Activated T-cell treated with anti-CD3 and anti-CD28 coated beads, Interleukin-2, amount 50 U/mL, for 1 hour (primary cell): ENCODE measurements around the gene EFCAB11.
A peak's percentile ranks its signal among the peaks of the same experiment; 100 is the strongest.

Experiments used
- DNase-seq: peaks from one replicate; pipeline ENCODE4 v3.0.0-alpha.2; 2020

EFCAB11 gene

DNA sequence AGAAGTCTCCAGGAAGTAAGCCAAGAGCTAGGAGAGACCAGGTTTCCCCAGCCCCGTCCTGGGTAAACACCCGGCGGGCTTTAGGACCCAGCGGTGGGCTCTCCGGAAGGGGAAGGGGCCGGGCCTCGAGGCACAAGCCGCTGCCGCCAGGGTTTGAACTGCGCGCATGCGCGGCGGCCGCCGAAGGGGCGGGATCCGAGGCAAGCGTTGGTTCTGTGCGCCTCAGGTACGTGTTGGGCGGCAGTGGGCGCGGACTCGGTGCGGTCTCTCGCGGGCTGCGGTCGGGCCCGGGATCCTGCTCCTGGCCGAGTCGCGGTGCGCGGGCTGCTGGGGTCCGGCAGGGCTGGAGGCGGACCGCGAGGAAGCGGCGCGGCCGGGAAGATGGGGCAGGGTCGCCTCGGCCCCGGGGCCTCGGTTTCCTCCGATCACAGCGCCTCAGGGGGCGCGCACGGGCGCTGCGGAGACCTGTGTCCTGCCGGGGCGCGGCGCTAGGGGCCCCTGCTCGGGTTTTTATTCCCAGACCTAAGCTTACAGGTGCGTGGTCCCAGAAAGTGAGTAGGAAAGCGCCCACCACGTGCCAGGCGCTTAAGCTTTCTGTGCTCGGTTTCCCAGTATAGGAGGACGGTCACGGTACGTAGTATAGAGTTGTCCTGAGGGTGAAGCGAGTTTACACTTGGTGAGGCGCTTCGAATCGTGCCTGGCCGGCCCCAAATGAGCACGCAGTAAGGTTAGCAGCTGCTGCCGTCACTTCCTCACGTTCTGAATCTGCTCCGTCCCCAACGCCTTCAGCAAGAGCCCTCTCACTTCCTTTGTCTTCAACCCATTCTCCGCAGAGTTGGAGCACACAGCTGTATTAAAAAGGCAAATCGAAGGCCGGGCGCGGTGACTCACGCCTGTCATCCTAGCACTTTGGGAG is 1.5 kb upstream of the EFCAB11 start, which contains the start of gene TDP1:
Gene TDP1 (plus strand): TSS at position 183 of the 916 bp plus-strand sequence. CDS start 7,188 bp downstream, outside the sequence.
- peak; percentile 96 for DNase-seq

- no peak for DNase-seq
These were observed 653 bp upstream of the EFCAB11 start for GRCh38 chr14:89955022-89955744.

DNA sequence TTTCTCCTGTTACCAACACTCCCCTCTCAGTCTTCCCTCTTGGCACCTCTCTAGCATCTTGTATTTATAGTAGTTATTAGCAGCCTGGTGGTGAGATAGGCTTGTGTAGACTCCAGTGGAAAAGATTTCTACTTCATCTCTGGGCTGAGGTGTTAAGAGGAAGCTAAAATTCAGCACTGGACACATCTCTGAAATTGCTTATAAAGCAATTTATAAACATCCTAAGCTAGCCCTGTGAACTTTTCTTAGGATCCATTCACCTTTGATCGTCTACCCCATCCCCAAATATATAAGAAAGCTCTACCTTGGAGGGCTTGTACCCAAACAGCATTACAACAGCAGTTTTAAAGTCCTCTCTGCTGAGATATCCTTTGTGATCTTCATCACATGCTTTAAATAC is 928 bp downstream of the EFCAB11 start:
- DNase-seq, result no peak

DNA sequence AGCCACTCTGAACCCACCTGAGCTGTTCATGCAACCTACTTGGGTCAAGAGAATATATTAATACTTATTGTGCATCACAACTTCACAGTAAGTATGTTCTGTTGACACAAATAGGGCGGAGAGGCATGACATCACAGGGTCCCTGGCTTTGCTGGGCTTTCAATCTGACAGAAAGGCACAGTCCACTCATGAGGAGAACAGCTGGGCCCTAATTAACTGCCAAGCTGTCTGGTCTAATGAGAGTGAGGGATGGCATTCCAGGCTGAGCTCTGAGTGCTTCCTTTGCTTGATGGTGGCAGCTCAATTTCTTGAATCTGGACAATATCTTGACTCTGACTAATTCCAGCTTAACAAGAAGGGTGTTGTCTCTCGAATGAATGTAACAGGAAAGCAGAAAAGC is 2.0 kb downstream of the EFCAB11 start:
- no peak for DNase-seq

DNA sequence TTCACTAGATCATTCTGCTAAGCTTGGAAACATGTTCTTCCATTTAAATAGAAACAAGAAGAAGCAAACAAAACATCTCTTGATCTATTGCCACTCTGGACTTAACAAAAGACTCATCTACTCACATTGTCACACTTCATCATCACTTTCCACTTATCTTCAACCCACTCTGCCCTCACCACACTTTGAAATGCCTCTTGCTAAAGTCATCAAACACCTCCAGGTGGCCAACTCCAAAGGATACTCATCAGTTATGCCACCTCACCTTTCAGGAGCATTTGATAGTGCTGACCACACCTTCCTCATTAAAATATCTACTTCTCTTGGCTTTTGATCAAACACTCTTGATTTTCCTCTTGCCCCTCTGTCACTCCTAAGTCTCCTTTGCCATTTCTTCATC is 7.2 kb downstream of the EFCAB11 start:
- DNase-seq, result no peak

GRCh38 chr14:89941830-89942377 is 12.6 kb downstream of the EFCAB11 start:
- no peak for DNase-seq

GRCh38 chr14:89936654-89937185 is 17.8 kb downstream of the EFCAB11 start:
- DNase-seq, result no peak

- DNase-seq, result no peak
These were observed 21.5 kb downstream of the EFCAB11 start for GRCh38 chr14:89933002-89933401.

DNA sequence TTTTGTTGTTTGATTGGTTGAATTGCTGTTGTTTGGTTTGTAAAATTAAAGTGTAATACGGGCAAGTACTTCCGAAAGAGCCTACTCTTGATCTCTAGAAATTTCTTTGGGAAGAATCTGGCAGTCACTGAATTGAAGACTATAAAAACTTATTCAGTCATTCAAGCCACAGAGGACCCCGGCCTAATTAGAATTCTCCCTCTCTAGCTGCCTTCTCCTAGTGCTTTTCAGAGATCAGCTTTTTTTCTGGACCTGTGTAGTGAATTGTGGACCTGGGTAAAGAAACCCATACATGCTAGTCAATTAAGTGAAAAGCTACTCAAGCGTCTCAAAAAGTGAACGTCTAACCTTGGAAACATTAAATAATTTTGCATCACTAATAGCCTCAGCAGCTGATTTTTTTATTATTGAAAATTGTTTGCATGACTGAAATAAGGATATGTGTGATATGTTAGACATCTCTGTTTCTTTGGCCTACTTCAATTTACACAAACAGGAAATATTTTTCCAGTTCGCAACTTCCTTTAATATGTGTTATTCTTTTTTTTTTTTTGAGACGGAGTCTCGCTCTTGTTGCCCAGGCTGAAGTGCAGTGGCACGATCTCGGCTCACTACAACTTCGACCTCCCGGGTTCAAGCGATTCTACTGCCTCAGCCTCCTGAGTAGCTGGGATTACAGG is 27.2 kb downstream of the EFCAB11 start:
- DNase-seq, result no peak

GRCh38 chr14:89926694-89927093 is 27.8 kb downstream of the EFCAB11 start:
- no peak for DNase-seq

DNA sequence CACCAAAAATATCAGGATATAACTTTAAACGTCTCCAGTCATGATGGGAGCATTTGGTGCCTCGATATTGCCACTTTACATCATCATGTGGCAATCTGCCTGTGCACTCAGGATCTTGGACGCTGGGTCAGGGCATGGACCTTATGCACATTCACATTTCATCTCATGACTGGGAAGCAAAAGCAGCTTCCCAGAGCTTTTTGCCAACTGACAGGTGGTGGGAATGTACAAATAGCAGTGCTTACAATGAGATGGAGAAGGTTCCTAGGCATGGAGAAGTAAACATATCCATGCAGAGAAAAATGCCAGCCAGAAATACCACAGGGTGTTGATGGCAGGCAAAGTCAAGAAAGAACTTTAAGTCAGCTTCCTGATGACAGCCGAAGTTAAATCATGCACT is 30.3 kb downstream of the EFCAB11 start:
- no peak for DNase-seq

DNA sequence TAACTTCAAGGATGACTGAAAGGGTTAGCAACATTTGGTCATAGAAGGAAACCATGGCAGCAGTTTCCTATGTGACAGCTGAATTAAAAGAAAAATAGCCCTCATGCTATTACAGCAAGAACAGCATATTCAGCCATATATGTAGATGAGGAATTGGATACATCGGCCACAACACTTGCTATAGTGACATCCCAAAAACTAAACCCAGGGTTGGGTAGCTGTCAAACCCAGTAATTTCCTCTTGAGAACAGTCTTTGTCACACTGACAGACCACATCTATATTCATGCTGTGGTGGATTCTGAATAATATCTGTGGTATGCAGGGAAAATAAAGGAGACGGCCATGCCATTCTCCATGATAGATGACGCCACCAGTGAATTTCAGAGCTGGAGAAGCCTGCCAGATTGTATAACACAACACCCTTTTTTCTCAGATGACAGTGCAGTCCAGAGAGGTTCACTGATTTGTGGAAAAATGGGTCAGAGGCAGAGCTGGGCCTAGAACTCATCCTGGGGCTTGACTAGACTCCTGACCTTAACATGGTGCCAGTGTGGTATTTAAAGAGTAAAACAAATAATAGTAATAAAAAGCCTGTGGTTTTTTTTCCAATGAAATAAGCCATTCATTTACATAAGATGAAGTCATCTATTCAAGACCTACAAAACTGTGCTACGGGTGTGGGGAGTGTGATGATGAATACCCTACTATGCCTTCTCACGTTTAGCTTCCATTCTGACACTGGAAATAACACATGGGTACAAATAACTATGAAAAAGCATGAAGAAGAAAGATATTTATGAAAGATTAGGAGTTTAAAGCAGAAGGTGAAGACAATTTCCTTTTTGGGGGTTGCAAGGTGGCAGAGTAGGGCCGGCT is 32.3 kb downstream of the EFCAB11 start:
- DNase-seq, result no peak

DNA sequence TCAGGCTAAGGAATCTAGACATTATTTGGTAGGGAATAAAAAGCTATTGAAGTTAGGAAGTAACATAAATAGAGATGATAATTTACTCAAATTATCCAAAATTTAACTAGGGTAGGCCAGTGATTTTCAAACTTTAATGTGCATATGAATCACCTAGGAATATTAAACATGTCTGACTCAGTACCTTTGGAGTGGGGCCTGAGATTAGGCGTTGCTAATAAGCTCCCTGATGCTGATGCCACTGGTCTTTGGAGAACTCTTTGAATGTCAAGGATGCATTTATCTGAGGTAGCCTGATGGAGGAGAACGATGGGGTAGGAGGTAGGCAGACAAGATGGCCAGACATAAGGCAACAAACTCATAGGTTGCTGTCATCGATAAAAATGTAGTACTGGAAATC is 33.2 kb downstream of the EFCAB11 start:
- DNase-seq, result no peak

DNA sequence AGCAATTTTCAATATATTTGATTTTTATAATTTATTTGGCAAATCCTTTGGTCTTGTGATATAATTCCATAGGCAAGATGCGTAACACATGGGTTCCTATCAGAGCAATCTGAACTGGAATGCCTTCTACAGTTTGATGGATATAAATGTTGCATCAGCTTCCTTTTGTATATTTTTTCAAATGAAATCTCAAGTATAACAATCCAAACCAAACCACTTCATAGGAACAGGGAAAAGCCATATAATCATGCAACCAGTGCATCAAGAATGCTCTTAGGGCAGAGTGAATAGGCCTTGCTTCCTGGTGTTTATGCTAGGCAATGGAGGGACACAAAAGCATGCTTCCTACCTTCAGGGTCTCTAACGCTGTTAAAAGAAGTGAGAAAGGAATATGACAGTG is 34.5 kb downstream of the EFCAB11 start:
- DNase-seq, result no peak

DNA sequence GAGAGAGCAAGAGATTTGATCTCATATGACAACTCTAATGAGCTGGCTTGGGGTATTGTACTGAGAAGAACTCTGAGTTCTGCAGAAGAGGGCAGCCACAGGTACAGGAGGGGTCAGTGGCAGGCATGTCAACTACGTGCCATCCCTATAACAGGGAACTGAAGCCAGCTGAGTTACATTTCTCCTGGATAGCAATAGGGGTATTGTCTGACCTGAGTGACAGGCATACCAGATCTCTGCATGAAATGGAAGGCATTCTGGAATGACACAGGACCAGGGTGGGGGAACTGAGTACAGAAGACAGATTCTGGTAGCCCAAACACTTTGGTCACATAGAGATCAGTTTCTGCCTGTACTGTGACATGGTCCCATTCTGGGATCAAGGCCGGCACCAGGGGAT is 35.8 kb downstream of the EFCAB11 start:
- no peak for DNase-seq

DNA sequence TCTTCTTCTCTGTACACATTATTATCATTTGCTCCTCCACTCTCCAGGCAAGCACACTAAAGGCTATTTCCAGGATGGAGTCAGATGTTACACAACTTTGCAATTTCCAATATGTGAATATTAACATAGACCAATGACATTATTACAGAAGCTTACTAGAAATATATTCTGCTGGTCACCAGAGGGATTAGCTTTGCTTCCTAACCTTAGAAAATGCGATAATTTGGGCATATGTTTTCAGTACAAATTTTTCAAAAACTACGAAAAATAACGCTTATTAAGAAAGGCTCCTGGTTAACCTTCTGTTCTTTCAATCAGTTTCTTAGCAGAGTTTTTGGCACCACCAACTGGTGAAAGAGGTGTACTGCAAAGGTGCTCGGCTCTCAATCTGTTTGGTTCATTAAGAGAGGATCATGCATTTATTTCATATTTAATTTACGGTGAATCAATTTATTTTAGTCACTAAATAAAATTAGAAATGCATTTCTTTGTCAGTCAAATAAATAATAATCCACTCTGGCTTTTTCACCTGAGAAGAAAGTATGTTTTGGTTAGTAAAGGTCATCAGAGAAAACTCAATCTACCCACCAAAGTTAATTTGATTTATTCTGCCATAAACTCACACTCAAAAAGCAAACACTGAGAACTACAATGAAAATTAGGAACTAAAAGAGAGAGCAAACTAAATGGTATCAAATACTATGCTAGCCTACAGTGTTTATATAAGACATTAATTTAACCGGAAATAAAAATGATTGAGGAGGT is 39.2 kb downstream of the EFCAB11 start:
- peak; percentile 57 for DNase-seq

GRCh38 chr14:89912667-89913211 is 41.8 kb downstream of the EFCAB11 start:
- DNase-seq, result no peak

DNA sequence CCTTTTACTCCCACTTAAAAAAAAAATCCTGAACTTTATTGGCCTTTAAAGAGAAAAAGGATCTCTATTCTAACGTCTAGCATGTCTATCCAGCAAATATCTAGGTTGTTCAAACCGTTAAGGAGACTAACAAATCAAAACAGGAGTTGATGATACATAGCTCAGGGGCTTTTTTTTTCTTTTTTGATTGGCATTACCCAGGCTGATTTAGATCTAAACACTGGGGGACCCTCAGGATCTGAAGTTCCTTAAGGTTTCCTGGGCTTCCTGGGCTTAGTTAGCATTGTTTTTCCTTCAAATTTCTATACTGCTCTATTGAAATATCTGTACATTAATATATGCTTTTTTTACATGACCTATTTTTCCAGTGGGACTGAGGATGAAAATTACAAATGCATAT is 42.3 kb downstream of the EFCAB11 start:
- DNase-seq, result no peak

GRCh38 chr14:89911010-89911919 is 43.3 kb downstream of the EFCAB11 start:
- no peak for DNase-seq

- DNase-seq, result no peak
These were observed 43.9 kb downstream of the EFCAB11 start for GRCh38 chr14:89910691-89911009.
